ENCODE measurements around the gene PAQR4. TPM values are rescaled to one million over a fixed set of nuclear protein-coding genes. Genes with fewer than 3 reads are reported as not detected.

The PAQR4 gene
- total and polyA plus RNA-seq, 2 of the 13 experiments (the other 11 are each of a cell fraction or from before 2014, with no cell fraction given): 15.9 to 24.8 TPM

GRCh38 chr16:3017794-3018506 lies 48.8 kb downstream of the PAQR4 start, which contains the start of gene CLDN6 (continued):
- TF ChIP-seq ZNF136 (CRISPR knock-in tag; IDR thresholded peaks at IDR 0.05; ENCODE audit: low read depth) (no peak), HMG20B (CRISPR knock-in tag; conservative IDR thresholded peaks at IDR 0.05) (no peak), ZNF296 (CRISPR knock-in tag; conservative IDR thresholded peaks at IDR 0.05) (no peak), TERF1 (CRISPR knock-in tag; IDR thresholded peaks at IDR 0.05) (no peak), RBFOX2 (IDR thresholded peaks at IDR 0.05; ENCODE audit: low read depth, low read length) (0 out of 2 replicates have a peak, but pooled peaks have one; percentile 56), NKX3-1 (CRISPR knock-in tag; IDR thresholded peaks at IDR 0.05) (no peak), CREBL2 (CRISPR knock-in tag; IDR thresholded peaks at IDR 0.05; ENCODE audit: borderline replicate concordance) (no peak), HMGXB4 (CRISPR knock-in tag; IDR thresholded peaks at IDR 0.05; ENCODE audit: borderline replicate concordance in 1 of 2, low read depth in 1 of 2) (peak; percentile 24 to 32; a peak in 3 of 4 replicates), HNRNPL (IDR thresholded peaks at IDR 0.05; ENCODE audit: low read depth, low read length) (peak; percentile 69), NFIB (CRISPR knock-in tag; IDR thresholded peaks at IDR 0.05; ENCODE audit: borderline replicate concordance) (no peak), ZNF512B (CRISPR knock-in tag; IDR thresholded peaks at IDR 0.05; ENCODE audit: borderline replicate concordance) (no peak), ZNF205 (CRISPR knock-in tag; IDR thresholded peaks at IDR 0.05) (no peak), SNAPC5 (CRISPR knock-in tag; IDR thresholded peaks at IDR 0.05; ENCODE audit: borderline replicate concordance) (no peak), ZKSCAN1 (IDR thresholded peaks at IDR 0.05; ENCODE audit: low read length) (no peak), CERS6 (CRISPR knock-in tag; IDR thresholded peaks at IDR 0.05) (no peak), HDAC1 (CRISPR knock-in tag; IDR thresholded peaks at IDR 0.05) (peak; percentile 41; the same call in 1 of the 2 replicates), ELF4 (CRISPR knock-in tag; IDR thresholded peaks at IDR 0.05; ENCODE audit: borderline replicate concordance) (no peak), ZNF839 (CRISPR knock-in tag; IDR thresholded peaks at IDR 0.05; ENCODE audit: borderline replicate concordance) (no peak), FUBP1 (CRISPR knock-in tag; IDR thresholded peaks at IDR 0.05; ENCODE audit: borderline replicate concordance) (no peak)
